ENCODE results near the gene NUMBL. TPM values are rescaled to one million over a fixed set of nuclear protein-coding genes. Genes with fewer than 3 reads are reported as not detected.
A peak's percentile ranks its signal among the peaks of the same experiment; 100 is the strongest.

NUMBL gene
- total and polyA plus RNA-seq, 2 of the 8 experiments (the other 6 are each of a cell fraction or from before 2014, with no cell fraction given): 13.5 to 24.8 TPM

DNA sequence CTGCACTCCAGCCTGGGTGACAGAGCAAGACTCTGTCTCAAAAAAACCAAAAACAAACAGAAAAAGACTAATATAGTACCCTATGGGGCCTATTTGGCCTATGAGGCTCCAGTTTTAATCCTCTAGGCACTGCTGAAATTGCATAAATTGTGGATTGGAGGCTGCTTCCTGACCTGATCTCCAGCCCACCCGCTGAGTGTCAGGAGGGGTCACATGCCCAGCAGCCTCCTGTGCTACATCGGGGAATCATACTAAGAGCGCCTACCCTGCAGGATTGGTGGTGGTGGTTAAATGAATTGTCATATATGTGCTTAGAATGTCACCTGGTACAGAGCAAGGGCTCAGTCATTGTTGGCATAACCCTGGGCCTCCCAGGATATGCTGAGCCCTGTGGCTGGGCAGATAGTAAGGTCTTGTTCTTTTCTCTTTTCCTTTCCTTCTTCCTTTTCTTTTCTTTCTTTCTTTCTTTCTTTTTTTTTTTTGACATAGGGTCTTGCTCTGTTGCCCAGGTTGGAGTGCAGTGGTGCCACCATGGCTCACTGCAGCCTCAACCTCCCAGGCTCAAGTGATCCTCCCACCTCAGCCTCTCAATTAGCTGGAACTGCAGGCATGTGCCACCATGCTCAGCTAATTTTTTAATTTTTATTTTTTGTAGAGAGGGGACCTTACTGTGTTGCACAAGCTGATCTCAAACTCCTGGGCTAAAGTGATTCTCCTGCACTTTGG, 58.0 kb downstream of the NUMBL start:
- Histone ChIP-seq H2AFZ (ENCODE audit: low read length) (no peak overlapping the region), H3K36me3 (ENCODE audit: control insufficient read depth in 2 of 4, insufficient read depth in 4 of 4, low read length in 3 of 4) (peaks cover 0 to 10% (median 3%) of the 10 kb centered on the region in 4 experiments; a peak in 2 of 8 replicates), H3K4me2 (ENCODE audit: insufficient read depth in 1 of 2, low read depth in 2 of 2, low read length in 2 of 2) (peak overlapping the region in 1 of 2 experiments; percentile 1; a peak in 1 of 4 replicates), H2BK120ac (replicated peaks; ENCODE audit: low read depth, low read length) (no peak overlapping the region), H3K4me1 (replicated peaks in 1 of 4; ENCODE audit: control insufficient read depth in 3 of 4, insufficient read depth in 4 of 4, low read length in 3 of 4) (peaks cover 0 to 9% (median 4%) of the 10 kb centered on the region in 4 experiments; a peak in 5 of 7 replicates), H4K8ac (ENCODE audit: extremely low read depth, insufficient read depth, low read length) (no peak overlapping the region), H3K4me3 (ENCODE audit: extremely low read depth in 1 of 4, insufficient read depth in 2 of 4, low read depth in 3 of 4, low read length in 4 of 4) (no peak overlapping the region), H3K18ac (ENCODE audit: extremely low read depth, low read length) (peak overlapping the region; percentile 60; the same call in 1 of the 2 replicates), H4K20me1 (replicated peaks in 1 of 2; ENCODE audit: control insufficient read depth in 1 of 2, insufficient read depth in 2 of 2, low read length in 2 of 2) (peaks cover 0 to 2% of the 10 kb centered on the region in 2 experiments), H3K14ac (ENCODE audit: insufficient read length) (no peak overlapping the region), H3K9me3 (ENCODE audit: insufficient read depth in 2 of 2, low read depth in 1 of 2, low read length in 1 of 2) (no peaks in the 10 kb centered on the region), H3K9ac (replicated peaks in 1 of 4; ENCODE audit: extremely low read depth in 1 of 4, low read depth in 3 of 4, low read length in 3 of 4) (no peak overlapping the region), H3K23me2 (ENCODE audit: low read depth, low read length) (no peaks in the 10 kb centered on the region), H2BK5ac (ENCODE audit: low read depth, low read length) (no peak overlapping the region), H2AK5ac (ENCODE audit: low read depth, low read length) (no peak overlapping the region), H4K5ac (ENCODE audit: insufficient read length, low read depth, low read length) (no peak overlapping the region), H3K4ac (replicated peaks; ENCODE audit: insufficient read length, low read depth, low read length) (no peak overlapping the region), H3K27ac (ENCODE audit: low read depth, low read length) (no peak overlapping the region), H4K91ac (replicated peaks; ENCODE audit: insufficient read length, low read length) (no peak overlapping the region), H3K23ac (ENCODE audit: insufficient read length) (no peak overlapping the region), H2BK20ac (ENCODE audit: low read length) (no peak overlapping the region; the same call in 1 of the 2 replicates), H3K27me3 (replicated peaks in 1 of 4; ENCODE audit: control insufficient read depth in 3 of 4, extremely low read depth in 1 of 4, insufficient read depth in 3 of 4, low read length in 3 of 4) (peaks cover 0 to 13% (median 8%) of the 10 kb centered on the region in 4 experiments; a peak in 3 of 7 replicates), H3K56ac (replicated peaks; ENCODE audit: insufficient read length, low read depth, low read length) (no peak overlapping the region), H3K79me2 (ENCODE audit: control insufficient read depth in 1 of 2, insufficient read depth in 2 of 2, low read length in 2 of 2) (no peaks in the 10 kb centered on the region), H2BK15ac (ENCODE audit: low read length) (no peak overlapping the region), H2BK12ac (ENCODE audit: low read depth, low read length) (no peak overlapping the region), H3K79me1 (ENCODE audit: low read depth, low read length) (no peaks in the 10 kb centered on the region)
- TF ChIP-seq, protein P1, sequence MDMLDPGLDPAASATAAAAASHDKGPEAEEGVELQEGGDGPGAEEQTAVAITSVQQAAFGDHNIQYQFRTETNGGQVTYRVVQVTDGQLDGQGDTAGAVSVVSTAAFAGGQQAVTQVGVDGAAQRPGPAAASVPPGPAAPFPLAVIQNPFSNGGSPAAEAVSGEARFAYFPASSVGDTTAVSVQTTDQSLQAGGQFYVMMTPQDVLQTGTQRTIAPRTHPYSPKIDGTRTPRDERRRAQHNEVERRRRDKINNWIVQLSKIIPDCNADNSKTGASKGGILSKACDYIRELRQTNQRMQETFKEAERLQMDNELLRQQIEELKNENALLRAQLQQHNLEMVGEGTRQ (IDR thresholded peaks at IDR 0.05; ENCODE audit: low read length): peak; percentile 60
- TF ChIP-seq CHD2 (IDR thresholded peaks at IDR 0.05; ENCODE audit: low read length): no peak
- FAIRE-seq: no peak
- ChIA-PET CTCF (ENCODE audit: partially characterized antibody) (interaction anchor here (0.6 to 4.9 kb wide), 6 partner anchors 8 to 319 kb away, joined by 3 to 100 read pairs (median 32); partner anchors contain the start of gene LTBP4), POLR2A (ENCODE audit: partially characterized antibody) (interaction anchor here (1.6 to 2.4 kb wide), 2 partner anchors 8 to 28 kb away, joined by 3 to 8 read pairs; no protein-coding TSS in a partner anchor)
- no peak for DNase-seq (ENCODE audit: low read depth in 1 of 2, low spot score in 2 of 2)
- WGBS, 2 experiments (ENCODE audit: extremely low coverage in 1 of 2, insufficient coverage in 1 of 2, insufficient read length in 1 of 2, insufficient replicate concordance in 2 of 2, low coverage in 1 of 2, low lambda C conversion rate in 2 of 2, missing lambda C conversion rate in 1 of 2): 59% methylated on average over 3 of the region's 3 CpGs; no CpG with 5 or more reads in 1 of the 2 experiments
